ENCODE results near the gene DLEC1.
A peak's percentile ranks its signal among the peaks of the same experiment; 100 is the strongest.
"Not testable (repeated sequence)": the region's sequence is repeated elsewhere in the genome, so short reads cannot be mapped to it uniquely, and the experiment has no call there.

The DLEC1 gene

DNA sequence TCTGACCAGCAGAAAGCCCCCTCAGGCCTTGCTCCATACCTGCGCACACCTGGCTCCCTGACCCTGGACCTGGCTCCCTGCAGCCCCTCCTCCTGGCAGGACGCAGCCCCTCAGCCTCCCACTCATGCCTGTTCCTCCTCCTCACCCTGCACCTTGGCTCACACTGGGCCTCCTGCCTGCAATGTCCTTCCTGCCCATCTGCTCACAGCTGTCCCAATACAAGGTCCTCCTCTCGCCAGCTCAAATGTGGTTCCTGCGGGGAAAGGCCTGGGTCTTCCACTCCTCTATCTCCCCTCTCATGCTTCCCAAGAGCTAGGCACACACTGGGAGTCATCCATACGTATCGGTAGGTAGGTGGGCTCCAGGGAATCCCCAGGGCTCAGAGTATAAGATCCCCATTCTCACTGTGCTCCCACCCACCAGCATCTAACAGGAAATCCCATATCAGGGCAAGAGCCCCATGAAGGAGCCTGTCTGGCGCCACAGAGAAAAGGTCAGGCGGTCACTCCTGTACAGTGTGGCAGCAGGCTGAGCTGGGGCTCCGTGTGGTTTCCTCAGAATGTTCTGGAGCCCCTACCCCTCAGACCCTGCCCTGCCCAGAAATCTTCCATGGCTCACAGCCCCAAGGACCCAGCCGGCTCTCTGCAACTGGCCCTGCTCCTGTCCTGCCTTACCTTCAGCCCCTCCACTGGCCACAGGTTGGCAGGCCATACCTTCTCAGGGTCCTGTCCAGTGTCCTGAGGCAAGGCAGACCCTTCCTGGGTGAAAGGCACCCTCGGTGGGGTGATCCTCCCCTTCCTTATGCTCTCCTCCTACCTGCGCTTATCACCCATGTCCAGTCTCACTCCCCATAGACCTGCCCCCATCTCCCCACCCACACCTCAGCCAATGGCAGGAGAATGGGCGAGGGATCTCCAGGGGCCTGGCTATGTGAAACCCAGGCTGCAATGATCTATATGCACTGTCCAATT is 20.4 kb upstream of the DLEC1 start:
- no peak for DNase-seq (ENCODE audit: low spot score)

DNA sequence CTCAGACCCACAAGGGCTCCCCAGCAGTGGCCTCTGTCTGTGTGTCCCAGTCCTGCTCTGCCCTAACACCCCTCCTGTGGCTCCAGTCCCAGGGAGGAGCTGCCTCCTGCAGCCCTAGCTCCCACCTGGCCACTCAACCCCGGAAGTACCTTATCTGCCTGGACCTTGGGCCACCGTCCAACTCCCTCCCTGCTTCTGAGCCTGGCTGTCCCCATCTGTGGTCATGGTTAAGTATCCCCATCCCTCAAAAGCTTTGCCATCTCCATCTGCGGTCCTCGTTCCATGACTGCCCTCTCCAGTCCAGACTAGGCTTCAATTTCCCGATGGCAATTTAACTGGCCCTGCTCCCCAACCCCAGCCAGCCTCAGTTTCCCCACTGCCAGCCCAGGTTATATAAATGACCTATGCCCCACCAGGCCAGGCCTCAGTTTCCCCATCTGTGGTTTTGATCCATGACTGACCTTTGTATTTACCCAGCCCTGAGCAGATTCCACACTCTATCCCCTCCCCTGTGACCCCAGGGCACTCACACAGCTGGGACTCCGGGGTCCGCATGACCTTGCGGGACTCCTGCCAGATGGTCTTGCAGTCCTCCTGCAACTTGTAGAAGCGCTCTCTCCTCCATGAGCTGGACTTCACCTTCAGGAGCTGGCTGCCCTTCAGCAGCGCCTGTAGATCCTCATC is 19.2 kb upstream of the DLEC1 start:
- DNase-seq (ENCODE audit: low spot score): no peak

DNA sequence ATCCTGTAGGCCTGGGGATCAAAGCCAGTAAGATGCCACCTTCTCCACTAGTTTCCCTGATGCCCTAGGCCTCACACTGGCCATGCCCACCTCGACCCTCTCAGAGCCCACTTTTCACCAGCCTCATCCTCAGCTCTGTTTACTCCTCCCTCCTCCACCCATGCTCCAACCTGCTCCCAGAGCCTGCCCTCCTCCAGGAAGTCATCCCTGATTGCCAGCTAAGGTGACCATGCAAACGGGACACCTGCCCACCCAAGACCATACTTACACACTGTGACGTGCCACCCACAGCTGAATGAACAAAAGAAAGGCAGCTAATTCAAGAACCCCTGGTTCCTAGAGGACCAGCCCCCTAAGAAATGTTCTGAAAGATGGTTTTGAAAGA is 18.7 kb upstream of the DLEC1 start:
- no peak for DNase-seq (ENCODE audit: low spot score)

DNA sequence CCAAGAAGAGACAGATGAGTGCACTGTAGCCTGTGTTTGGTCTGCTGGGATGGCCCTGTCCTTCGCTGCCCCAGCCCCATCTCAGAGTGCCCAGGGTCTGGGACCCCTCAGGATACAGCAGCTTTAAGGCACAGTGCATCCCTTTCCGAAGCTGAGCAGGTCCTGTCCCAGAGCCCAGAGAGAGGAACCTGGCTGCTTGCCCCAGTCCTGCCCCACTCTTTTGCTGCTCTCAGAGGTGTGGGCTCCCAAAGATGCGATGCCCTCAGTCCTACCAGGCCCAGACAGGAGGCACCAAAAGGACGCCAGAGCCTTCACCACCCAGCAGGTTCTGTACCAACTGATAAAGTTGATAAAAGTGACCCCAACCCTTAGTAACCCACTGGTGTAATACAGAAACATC is 17.8 kb upstream of the DLEC1 start:
- DNase-seq (ENCODE audit: low spot score): no peak

DNA sequence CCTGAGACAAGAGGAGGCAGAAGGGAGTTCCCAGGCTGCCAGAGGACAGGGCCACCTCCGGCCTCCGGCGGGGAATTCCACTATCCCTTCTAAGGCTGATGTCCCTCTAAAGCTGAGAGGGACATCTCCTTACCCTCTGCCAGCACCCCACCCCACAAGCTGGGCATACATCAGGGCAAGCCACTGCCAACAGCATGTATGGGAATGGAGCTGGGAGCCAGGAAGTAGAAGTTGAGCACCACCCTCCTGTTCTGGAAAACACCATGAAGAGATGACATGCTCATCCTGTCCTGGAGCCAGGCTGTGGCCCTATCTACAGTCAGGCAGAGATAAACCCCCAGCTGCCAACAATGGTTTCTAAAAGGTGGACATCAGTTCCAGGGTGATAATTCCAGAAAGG is 16.7 kb upstream of the DLEC1 start:
- DNase-seq (ENCODE audit: low spot score): no peak

DNA sequence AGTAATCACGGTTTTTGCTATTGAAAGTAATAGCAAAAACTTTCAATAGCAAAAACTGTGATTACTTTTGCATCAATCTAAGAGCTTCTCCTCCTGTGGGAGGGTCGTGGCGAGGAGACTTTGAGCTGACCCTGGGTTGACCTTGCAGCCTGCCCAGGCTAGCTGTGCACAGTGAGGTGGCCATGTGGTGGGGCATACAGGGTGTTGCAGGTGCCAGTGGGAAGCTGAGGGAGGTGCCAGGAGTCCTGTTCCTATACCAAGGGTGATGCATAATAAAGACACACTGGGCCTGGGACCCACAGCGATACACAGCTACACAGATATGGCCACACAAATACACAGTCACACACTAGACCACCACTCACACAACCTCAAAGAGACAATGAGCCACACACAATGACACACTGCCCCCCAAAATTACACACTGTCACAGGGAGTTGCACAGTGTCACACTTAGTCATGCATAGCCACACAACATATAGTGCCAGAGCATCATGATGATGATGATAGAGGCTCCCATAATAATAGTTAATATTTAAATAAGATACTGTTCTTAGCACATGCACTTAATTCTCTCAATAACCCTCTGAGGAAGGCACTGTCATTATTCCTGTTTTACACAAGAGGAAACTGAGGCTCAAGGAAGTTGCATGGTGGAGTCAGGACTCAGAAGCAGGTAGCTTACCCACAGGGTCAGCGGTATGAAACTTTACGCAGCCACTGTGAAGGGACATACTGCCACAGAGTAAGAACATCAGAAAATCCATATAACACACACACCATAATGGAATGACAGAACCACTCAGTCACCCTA is 15.9 kb upstream of the DLEC1 start:
- DNase-seq (ENCODE audit: low spot score): no peak

DNA sequence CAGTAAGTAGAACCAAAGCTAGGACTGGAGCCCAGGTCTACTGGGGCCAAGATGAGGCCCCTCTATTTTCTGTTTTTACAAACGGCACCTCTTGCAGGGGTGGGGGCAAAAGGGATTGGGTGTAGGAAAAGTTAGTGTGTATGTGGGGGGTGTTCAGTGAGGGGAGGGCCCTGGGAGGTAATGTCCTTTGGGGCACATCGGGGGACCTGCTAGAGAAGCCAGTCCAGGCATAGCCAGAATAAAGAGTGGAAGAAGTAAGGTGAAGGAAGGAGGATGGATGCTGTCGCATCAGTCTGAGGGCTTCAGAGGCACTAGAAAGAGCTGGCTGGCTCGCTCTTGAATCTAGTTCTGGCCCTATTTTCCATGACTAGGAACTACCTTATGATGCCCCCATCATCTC is 12.2 kb upstream of the DLEC1 start:
- DNase-seq (ENCODE audit: low spot score): no peak

DNA sequence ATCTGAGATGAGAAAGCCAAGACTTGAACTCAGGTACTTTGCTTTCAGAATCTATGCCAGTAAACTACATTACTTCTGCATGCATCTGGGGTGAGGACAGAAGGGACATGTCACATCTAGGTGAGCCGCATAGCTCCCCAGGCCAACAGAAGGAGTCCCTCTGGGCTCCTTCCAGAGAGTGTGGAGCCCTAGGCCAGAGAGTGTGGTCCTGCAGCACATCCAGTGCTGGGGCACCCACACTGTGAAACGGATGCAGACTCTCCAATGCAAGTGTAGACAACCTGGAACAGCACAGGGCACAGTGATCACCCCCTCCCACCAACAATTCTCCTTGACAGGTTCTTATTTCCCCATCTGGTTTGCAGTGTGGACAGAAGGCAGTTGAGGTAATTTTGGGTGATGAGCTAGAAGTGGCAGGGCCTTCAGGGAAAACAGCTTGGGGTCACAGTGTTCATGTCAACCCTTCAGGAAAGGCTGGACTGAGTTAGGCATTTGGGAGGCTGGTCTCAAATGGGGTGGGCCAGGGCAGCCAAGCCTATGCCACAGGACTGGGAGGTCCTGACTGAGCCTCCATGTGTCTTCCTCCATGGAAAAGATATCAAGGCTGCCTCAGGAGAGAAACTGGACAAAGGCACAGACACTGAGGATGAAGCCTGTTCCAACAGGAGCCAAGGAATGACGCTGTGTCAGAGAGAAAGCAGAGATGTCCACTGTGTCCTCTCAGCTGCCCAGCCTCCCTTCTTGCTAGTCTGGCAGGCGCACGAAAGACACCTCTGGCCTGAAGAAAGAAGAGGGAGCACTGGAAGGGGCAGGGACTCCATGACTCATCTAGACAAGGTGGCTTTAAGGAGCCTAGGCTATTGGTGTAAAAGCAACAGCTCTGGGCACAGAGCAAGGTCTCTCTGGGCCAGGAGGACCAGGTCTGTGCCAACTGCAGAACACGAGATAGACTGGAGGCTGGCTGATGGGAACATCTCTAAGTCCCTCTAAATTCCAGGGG is 11.2 kb upstream of the DLEC1 start:
- DNase-seq (ENCODE audit: low spot score): no peak

DNA sequence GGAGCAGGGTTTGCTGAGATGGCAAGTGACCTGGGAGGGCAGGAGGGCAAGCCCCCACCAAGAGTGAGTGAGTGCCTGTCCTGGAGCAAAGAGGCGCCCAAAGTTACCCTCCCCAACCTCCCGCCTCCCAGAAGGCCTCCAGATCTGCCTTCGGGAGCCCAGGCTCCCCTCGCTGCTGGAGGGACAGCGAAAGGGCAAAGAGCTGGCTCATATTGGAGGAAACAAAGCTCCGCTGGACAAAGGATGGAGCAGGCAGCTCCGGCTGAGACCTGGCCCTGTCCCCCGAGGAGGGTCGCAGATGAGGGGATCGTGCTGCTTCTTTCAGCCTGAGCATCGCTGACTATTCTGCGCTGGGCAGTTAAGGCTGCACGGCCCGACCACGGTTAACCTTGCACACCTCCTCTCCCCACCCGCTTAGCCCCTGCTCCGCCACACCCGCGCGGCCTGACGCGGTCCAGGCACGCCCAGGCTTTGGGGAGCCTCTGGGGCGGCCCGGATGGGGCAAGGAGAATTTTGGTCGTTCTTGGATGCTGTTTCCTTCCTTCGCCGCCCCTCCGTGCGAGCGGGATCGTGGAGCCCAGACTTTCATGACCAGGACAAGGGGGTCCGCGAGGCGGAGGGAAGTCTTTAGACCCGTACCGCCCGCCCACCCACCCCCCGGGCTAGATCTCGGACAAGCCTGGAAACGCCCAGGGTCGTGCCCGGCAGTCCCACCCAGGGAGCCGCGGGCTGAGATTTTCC is 10.2 kb upstream of the DLEC1 start:
- no peak for DNase-seq (ENCODE audit: low spot score)

DNA sequence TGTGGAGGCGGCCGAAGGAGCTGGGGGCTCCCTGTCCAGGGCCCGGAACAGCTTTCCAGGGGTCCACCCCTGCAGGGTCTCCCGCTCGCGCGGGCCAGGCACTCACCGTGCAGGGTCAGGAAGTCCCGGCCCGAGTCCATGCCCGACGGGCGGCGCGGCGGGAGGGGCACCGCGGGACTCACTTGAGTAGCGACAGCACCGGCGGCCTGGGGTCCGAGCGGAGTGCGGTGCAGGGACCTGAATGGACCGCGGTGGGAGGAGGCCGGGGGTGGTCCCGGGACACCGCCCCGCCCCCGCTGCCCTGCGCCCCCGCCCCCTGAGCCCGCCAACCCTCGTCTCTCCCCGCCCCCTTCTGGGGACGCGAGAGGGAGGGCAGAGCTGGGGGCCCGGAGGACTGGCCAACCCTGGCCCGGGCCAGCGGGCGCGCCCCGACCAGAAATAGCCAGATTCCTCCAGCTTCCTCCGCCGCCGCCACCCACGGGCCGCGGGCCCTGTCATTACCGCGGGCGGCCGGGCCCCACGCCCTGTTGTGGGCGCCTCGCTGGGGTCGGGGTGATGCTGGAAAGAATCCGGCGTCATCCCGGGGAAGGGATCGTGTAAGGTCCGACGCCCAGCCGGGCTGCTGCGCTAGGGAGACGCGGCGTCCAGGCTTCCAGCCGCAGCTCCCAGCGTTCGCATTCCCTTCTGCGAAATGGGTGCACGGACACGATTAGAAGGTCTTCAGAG is 9.4 kb upstream of the DLEC1 start, which contains the start of gene PLCD1:
PLCD1 (minus strand) TSS at position 243 of the 726 bp plus-strand sequence; CDS start at position 140, 103 bp downstream.
- DNase-seq (ENCODE audit: low spot score): peak; percentile 88

DNA sequence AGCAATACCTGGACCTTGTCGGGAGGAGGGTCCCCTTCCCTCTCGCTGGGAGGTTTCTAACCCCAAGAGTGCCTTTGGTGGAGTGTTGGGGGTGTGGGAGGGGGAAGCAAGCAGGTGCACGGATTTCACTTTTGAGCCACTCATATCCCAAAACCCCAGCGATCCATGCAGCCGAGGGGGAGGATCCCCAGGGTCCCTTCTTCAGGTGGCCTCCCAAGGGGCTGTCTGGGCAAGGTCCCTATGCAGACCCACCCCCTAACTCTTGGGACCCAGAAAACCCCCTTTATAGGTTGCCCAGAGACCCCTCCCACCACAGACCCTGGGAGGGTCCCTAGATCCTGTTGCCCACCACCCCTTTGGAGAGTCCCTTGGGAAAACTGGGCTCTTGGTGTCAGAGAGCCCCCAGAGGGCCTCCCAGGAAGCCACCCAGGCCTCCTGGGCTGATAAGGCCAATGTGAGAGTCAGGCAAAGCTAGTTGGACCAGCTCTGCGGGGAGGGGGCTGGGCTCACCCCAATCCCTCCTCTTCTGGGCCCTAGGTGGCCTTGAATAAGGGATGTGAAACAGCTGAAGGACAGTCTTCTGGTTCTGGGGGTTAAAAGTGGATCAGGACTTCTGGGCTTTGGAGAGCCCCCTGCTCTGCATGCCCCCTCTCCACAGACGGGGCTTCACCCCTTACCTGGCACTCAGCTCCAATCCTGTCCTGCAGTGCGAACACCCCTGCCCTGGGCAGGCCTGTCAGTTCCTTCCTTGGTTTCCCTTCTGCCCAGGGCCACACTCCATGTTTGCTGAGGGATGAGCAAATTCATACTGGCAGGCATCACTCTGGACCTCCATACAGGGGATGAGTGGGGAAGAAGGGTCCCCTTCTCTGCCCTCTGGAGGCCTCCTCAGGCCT is 8.6 kb upstream of the DLEC1 start:
- DNase-seq (ENCODE audit: low spot score): no peak

DNA sequence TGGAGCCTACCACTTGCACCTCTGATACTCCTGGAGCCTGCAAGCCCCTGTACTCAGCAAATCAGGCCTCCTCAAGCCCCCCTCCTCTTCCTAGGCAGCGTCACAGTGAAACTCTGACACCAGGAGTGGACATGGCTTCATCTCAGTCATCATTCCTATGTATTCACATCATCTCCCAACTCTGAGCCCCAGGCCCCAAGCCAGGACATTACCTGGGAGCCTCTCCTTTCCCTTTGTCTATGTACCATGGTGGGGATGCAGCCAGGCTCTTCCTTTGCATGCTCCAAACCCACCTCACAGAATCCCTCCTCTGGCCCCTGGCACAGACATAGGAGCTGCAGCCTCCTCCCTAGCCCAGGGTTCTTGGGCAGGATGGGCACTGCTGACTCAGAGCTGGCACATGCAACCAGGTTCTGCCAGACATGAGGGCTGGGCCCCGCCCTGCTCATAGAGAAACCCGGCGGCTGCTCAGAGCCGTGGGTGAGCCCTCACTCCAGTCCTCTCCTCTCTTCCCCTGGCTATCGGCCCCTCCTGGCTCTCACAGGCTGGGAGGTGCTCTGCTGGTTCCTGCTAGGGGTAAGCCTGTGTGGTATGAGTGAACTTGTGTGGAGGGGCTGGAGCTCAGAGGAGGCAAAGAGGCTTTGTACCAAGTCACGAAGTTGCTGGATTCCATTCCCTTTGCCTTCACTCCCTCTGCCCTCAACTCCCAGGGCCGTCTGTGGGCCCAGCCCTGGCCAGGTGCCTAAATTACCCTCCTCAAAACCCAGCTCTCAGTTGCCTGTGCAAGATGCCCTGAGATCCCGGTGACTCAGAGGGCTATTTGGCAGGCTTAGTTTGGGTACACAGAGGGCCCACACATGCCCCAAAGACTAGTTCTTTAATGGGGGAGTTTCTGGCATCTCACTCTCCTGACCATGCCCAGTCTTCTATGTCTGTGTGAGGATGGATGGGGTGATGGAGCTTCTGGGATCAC is 7.7 kb upstream of the DLEC1 start:
- DNase-seq (ENCODE audit: low spot score): peak; percentile 71

DNA sequence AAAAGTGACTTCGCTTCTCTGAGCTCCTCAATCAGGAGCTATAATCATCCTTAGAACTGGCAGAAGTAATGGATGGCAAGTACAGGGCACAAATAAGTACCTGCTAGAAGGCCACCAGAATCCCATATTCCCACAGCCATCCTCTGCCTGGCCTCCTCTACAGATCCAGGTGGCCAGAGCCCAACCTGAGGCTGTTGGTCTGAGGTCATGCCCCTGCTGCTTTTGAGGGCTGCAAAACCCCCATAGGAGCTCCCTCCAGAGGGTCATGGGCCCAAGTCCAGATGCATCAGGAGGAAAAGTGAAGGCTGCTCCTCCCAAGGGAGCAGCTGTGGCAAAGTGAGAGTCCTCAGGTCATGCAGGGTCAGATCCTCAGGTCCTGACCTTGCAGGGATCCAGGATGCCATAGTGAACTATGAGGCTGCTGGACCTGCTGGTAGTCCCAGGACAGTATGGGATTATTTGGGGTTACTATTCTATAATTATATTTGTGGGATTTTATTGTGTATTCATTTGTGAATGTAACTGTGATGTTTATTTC is 6.6 kb upstream of the DLEC1 start:
- DNase-seq (ENCODE audit: low spot score): no peak

DNA sequence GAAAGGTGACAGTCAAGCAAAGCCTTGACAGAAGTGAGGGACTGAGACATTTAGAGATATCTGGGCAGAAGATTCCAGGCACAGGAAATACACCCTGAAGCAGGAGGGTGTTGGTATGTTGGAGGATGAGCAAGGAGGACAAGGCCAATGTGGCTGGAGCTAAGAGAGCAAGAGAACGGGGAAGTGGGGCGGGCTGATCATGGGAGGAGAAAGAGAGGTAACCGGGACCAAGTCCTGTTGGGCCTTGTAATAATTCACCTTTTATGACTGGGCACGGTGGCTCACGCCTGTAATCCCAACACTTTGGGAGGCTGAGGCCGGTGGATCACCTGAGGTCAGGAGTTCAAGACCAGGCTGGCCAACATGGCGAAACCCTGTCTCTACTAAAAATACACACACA is 5.4 kb upstream of the DLEC1 start:
- DNase-seq (ENCODE audit: low spot score): not testable (repeated sequence)

DNA sequence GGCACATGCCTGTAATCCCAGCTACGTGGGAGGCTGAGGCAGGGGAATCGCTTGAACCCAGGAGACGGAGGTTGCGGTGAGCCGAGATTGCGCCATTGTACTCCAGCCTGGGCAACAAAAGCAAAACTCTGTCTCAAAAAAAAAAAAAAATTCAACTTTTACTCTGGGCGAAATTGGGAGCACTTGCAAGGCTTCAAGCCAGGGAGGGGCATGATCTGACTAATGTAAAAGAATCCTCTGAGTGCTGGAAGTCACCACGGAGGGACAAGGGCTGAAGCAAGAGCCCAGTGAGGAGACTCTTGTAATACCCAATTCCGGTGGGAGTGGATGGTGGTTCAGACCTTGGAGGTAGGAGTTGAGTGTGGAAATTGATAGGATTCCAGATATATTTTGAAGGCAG is 4.7 kb upstream of the DLEC1 start:
- not testable (repeated sequence) for DNase-seq (ENCODE audit: low spot score)

DNA sequence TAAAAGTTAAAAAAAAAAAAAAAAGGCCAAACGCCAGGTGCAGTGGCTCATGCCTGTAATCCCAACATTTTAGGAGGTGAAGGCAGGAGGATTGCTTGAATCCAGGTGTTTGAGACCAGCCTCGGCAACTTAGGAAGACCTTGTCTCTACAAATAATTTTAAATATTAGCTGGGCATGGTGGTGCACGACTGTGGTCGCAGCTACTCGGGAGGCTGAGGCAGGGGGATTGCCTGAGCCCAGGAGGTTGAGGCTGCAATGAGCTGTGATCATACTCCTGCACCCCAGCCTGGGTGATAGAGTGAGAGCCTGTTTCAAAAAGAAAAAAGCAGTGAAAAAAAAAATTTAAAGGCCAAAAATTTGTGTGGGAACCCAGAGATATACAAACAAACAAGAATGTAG is 2.7 kb upstream of the DLEC1 start:
- no peak for DNase-seq (ENCODE audit: low spot score)

DNA sequence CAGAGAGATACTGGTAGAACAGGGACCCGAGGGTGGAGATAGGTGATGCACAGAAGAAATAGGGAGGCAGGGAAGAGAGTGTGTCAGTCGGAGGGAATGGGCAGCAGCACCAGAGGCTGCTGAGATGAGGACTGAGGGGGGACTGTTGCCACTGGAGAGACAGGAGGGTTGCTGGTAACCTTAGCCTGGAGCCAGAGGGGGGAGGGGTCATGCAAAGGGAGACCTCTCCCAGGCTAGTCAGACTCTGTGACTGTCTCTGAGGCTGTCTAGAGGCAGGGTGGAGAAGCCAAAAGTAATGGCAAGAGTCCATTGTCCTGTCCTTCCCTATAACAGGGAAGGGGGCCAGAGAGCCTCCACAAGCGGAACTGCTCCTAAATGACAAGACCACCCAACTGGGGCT is 2.1 kb upstream of the DLEC1 start:
- no peak for DNase-seq (ENCODE audit: low spot score)

Data from AG08395 (cell line).